Hepatocyte (in vitro differentiated cells): ENCODE measurements around the gene GFOD1.

ENCODE experiments used
- EZH2 ChIP-seq: fragments of 200-600 bp; sonication (generic); IDR thresholded peaks from 2 replicates; pipeline ENCODE4 v1.6.1; 2016; ENCODE audit warnings: antibody characterized with exemption, mild to moderate bottlenecking, borderline replicate concordance
- EZH2phosphoT487 ChIP-seq: fragments of 200-600 bp; sonication (generic); IDR thresholded peaks from one replicate; pipeline ENCODE4 v1.6.1; 2018; ENCODE audit warnings: antibody characterized with exemption, mild to moderate bottlenecking, low read depth, moderate library complexity; ENCODE audit not compliant: unreplicated experiment, severe bottlenecking
- TF ChIP-seq, protein P1 (sequence below): fragments of 200-600 bp; sonication (generic); IDR thresholded peaks from 2 replicates; pipeline ENCODE4 v1.5.1; 2016; ENCODE audit warnings: antibody characterized with exemption, mild to moderate bottlenecking; ENCODE audit not compliant: poor library complexity

GRCh38 chr6:13517116-13517515, 29.7 kb upstream of the GFOD1 start:
- TF ChIP-seq EZH2 = no peak
- TF ChIP-seq, protein P1, sequence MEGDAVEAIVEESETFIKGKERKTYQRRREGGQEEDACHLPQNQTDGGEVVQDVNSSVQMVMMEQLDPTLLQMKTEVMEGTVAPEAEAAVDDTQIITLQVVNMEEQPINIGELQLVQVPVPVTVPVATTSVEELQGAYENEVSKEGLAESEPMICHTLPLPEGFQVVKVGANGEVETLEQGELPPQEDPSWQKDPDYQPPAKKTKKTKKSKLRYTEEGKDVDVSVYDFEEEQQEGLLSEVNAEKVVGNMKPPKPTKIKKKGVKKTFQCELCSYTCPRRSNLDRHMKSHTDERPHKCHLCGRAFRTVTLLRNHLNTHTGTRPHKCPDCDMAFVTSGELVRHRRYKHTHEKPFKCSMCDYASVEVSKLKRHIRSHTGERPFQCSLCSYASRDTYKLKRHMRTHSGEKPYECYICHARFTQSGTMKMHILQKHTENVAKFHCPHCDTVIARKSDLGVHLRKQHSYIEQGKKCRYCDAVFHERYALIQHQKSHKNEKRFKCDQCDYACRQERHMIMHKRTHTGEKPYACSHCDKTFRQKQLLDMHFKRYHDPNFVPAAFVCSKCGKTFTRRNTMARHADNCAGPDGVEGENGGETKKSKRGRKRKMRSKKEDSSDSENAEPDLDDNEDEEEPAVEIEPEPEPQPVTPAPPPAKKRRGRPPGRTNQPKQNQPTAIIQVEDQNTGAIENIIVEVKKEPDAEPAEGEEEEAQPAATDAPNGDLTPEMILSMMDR = no peak
- TF ChIP-seq EZH2phosphoT487 = no peak
